GM18499 (cell line): ENCODE measurements around the gene LAMB1.

Source experiments
- ATAC-seq: cut with Tn5 transposase; IDR thresholded peaks from one replicate; pipeline ENCODE4 v1.9.1; 2021; ENCODE audit warnings: moderate number of reproducible peaks; ENCODE audit not compliant: insufficient read depth, unreplicated experiment

LAMB1 gene

DNA sequence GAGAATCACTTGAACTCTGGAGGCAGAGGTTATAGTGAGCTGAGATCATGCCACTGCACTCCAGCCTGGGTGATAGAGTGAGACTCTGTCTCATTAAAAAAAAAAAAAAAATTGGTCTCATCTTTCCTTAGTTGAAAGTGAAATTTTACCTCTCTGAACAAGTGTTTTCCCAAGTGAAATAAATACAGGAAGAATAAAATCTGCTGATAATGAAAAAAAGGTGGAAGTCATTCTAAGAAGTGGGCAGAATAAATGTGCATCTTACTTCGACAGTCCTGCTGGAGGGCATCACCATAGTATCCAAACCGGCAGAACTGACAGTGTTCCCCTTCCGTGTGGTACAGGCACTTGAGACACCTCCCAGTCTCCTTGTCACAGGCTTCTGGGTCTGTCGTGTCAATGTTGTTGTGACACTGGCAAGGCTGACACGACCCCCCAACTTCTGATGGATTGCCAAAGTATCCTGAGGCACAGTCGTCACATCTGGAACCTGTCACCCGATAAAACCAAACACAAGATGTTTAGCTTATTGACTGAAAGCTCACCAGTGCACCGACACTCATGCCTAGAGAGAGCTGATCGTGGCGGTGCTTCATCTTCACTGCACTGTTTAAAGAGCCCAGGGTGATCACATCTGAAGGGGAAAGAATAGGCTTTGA lies 49.6 kb downstream of the LAMB1 start:
- ATAC-seq = no peak

DNA sequence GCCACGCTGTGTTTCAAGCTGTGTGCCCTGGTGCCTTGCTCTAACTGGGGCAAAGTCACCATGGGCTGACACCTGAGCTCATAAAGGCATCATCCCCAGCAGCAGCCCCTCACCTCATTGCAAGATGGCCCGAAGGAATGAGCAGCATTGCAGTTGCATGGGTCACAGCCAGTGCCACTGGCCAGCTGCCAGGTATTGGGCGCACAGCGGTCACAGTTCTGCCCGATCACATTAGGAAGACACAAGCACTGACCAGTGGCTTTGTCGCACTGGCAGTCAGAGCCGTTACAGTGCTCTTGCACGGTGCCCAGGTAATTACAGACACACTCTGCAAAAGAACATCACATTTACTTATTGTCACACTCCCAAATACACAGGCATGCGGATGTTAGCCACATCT lies 51.1 kb downstream of the LAMB1 start:
- no peak for ATAC-seq

DNA sequence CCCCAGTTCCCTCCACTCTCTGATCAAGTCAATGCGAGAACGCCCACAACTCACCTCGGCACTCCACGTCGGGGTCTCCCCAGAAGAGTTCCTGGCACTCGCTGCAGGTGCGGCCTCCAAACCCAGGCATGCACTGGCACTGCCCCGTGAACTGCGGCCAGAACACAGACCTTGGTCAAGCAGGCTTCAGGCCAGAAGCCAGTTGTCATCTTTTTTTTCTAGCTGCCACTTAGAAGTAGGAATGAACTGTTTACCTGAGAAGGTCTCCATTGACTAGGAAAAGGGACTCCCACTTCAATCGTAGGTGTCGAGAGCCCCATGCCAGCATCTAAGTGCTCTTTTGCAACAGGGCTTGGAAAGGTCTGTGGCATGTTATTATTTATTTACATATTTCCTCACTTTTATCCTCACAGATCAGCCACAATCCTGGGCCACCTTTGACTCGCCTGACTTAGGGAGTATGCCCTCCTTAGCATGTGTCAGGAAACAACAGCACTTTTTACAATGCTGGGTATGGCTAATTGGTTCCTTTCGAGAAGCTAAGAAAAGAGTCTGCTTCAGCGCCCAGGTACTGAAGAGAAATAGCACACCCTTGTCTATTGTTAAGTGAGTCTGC lies 51.7 kb downstream of the LAMB1 start:
- ATAC-seq = no peak

DNA sequence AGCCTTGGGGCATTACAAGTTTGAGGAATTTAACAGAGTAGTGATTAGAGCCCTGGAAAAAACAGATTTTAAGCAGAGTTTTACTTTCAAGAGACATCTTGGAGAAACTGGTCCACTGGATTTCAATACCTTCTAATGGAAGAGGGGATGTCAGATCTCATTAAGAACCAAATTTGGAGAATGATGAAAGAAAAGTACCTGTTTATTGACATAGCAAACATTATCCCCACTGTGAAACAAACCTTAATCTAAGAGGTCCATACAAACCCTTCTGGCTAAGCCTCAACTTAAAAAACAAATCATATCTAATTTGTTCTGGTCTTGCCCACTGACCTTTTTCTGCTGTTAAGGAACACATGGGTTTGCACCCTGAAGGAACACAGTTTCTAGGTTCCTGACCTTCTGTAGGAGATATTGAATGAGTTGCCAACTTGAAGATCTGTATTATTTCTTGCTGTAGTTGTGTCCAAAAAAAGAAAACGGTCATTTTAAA lies 53.5 kb downstream of the LAMB1 start:
- ATAC-seq = no peak

DNA sequence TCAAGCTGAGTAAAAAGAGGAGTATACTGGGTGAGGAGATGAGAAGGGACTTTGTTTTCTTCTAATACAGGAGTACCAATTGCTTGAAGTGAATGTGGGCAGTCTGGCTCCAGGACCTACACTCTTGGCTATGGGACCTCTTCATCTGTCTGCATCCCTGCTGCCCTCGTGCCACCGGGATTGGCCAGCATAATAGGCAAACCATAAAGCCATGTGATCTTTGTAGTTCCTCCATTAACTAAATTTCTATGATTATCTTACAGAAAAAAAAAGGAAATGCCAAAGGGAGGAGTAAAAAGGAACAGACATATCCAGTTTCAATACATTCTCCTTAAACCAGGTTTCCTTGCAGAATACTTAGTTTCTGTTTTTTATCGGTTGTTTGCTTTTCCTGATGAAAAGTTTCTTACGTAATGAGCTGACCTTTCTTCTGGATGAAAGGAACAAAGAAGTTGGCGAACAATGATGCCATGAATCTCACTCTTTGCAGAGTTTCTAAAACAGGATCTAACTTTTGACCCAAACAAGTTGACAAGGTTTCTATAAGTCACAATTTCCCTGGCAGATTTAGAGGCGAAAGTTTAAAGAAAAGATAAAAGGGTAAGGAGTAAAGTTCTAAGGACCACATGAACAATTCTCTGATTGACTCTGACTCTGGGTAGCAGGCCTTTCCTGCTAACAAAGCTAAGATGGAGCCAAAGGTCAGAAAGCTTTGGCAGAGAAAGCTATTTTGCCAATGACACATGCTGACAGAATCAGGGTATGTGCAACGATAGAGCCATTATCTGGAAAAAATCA lies 54.1 kb downstream of the LAMB1 start:
- no peak for ATAC-seq

DNA sequence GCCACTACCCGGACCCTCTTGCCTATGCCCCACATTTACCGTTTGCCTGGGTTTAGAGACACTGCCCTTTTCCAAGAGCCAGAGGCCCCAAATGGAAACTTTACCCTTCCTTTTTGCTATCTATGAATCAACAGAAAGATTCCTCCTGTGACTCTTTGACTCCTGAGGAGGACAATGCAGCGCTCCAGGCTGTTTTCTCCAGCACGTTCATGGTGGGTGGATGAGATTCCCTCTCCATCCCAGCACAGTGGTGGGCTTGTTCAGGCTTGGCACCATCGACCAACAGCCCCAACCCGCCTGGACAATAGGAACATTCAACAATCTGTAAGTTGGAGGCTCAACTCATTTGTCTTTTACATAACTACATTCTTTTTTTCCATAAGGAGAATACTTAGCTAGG lies 56.1 kb downstream of the LAMB1 start:
- no peak for ATAC-seq

DNA sequence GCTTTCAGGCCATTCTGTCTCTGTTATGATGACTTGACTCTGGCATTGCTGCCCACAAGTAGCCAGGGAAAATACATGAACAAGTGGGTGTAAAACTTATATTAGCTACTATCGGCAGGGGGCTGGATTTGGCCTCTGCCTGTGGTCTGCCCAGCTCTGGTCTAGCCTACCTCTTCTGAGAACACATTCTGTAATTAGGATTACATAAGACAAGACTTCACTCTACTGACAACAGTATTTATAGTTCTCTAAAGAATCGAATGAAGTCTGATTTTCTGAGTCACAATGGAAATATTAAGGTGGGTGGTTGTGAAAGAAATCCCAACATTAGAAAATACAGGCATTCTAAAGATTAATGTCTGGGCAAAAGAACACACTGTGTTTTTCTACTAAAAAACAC lies 56.5 kb downstream of the LAMB1 start:
- no peak for ATAC-seq

DNA sequence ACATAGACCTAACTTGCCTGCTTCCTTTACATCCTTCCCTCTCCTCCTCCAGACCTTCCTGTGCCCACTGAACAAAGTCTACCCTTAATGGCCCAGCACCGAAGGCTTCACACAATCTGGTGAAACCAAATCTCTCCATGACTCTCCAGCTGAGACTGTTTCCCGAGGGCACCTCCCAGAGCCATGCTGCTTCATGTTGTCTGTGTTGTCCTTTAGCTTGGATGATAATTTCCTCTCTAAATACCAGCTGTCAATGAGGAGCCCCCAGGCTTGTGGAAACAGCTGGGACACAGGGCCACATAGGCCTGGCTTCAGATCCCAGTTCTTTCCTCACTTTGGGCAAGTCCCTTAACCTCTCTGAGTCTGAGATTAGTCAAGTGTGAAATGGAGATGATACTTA lies 57.6 kb downstream of the LAMB1 start:
- no peak for ATAC-seq

DNA sequence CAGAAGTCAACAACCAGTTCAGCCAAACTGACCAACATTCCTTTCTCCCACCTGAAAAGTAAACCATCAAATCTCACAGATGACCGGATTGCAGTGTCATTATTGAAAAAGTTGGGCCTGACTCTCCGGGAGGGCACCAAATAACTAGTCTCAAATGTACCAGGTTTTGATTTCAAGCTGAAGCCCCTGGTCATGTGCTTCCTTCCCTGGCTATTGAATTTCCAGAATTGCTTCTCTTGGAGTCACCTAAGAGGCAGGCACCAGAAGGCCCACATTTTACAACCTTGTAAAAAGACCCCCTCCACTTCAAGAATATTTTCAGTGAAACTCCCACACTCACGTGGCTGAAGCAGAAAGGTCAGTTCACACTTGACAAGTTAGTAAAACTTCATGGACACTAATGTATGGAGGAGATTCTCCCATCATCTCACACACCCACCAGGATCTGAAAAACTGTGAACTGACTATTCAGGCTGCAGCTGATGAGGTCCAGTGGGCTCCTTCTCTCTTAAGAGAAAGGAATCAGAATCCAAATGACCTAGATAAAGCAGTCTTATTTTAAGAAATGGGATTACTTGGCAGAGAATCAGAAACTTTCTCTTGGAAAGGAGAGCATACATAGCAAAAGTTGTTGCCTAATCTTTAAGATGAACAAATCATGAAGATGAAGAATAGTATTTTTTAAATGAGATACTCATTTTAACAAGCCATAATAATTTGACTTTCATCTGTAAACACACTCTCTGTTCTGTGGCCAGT lies 58.4 kb downstream of the LAMB1 start:
- ATAC-seq = no peak

DNA sequence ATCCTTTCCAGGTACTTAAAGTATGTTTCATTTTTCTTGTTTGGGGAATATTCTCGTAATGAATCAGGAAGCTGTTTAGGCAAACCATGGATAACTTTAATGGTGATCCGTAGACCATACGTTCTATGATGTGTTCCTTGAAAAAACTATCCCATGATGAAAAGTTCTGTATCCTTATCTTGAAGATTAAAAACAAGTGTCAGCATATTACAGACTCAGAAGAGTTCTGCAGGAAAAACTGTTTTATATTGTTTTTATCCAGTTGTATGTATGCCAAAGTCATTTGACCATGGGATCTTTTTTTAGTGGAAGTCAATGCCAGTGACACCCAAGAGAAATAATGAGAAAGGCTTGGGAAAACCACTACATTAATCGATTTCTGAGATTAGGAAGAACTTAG lies 59.9 kb downstream of the LAMB1 start:
- no peak for ATAC-seq

DNA sequence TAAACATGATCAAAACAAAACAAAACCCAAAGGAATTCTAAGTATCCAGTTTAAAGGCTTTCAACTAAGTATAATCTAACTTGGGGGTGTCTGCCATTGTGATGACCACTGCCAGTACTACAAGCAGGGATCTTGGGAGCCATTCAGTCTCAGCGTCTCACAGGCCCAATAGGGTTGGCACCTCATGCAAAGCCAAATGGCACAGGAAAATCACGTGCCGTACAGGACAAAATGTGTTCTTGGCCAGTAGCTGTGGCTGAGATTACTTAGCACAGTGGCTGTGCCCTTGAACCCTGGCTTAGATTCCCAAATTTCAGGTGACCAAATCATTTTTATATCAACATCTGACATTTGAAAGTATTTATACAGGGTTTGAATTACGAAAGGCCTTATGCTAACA lies 62.0 kb downstream of the LAMB1 start:
- no peak for ATAC-seq

DNA sequence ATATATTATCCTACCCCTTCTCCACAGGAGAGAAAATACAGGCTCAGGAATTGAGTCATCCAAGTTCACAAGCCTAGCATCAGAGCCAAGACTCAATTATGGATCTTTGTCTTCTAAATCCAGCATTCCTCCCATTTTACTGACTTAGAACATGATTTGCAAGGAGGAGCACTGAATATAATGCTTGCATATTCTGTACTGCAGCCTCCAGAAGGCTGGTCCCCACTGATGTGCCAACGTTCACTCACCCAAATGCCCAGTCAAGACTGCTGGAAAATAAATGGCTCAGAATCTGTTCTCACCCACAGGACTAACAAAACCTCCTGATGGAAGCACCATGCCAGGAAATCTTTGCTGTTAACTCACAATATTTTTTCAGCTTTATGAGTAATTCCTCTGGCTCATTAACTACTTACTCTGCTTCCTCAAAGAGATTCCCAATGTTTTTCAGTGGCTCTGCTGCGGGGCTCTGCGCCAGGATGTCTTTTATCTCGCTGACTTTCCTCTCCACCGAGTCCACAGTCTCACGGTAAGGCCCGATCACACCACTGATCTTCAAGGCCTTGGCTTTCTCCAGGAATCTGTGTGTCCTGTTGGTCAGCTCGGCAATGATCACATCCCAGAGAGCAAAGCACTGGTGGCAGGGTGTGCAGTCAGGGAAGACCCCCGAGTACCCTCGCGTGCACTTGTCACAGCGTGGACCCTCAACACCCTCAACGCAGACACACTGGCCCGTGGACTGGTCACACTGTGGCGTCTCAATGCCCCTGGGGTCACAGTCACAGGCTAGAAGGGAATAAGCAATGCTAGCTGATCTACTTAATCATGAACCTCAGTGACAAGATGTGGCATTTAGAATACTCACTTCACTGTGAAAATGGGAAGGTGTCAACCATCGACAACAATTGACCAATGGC lies 63.1 kb downstream of the LAMB1 start:
- ATAC-seq = no peak

DNA sequence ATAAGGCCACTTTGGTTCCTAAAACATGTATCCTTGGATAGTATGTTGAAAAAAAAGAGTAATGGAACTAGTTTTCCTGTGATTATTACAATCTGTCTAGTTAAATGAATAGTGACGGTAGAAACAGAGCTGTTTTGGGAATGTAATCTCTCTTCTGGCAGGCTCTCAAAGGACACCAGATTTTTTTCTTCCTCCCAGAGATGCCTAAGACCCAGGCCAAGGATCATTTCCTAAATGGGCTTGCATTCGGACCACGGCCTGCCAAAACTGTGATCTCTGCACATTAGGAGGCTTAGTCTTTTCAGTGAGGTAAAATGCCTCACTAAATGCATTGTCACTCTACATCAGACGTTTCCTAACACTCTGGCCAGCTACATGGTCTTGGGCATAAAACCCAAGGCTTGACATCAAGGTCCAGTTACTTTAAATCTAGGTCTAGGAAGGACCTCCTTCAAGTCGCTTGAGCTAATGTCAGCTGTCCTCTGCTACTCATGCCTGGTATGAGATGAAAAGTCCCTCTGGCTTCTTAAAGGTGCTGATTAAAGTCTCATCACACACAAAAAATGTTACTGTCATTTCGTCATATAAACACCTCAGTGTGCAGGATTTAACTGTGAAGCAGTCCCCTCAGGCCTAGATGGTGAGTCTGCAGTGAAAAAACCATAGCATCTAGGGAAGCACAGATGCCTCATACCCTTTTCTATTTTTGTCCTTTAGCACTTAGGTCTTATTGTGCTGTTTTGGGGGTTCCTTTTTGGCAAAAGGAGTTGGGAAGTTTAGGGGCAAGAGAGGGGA lies 64.3 kb downstream of the LAMB1 start:
- ATAC-seq = no peak

DNA sequence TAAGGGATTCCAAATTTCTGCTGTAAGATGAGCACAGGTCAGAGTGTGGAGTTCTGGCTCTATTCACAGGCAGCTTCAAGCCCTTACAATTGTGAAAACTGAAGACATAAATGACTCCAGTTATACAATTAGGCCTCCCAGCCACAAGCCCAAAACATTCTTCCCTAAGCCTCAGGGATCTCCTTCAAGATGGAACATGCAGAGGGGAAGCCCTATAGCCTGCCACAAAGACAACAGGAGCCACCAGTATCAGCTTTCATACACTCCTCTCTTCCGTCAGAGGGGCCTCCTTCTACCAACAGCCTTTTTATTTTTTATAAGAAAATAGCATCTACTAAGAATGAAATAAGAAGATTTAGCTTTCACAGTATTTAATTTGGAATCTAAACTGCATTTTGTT lies 65.4 kb downstream of the LAMB1 start:
- ATAC-seq = no peak

DNA sequence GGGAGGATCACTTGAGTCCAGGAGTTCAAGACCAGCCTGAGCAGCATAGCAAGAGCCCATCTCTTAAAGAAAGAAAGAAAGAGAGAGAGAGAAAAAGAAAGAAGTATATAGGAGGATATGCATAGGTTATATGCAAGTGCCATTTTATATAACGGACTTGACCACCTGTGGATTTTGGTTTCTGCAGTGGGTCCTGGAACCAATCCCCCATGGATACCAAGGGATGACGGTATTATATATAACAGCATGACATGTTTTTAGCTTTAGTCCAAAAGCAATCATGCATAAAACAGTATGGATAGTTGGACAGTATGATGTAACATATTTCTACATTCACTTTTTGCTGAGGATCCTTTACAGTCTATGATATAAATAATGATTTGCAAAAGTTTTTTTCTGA lies 66.6 kb downstream of the LAMB1 start:
- no peak for ATAC-seq

DNA sequence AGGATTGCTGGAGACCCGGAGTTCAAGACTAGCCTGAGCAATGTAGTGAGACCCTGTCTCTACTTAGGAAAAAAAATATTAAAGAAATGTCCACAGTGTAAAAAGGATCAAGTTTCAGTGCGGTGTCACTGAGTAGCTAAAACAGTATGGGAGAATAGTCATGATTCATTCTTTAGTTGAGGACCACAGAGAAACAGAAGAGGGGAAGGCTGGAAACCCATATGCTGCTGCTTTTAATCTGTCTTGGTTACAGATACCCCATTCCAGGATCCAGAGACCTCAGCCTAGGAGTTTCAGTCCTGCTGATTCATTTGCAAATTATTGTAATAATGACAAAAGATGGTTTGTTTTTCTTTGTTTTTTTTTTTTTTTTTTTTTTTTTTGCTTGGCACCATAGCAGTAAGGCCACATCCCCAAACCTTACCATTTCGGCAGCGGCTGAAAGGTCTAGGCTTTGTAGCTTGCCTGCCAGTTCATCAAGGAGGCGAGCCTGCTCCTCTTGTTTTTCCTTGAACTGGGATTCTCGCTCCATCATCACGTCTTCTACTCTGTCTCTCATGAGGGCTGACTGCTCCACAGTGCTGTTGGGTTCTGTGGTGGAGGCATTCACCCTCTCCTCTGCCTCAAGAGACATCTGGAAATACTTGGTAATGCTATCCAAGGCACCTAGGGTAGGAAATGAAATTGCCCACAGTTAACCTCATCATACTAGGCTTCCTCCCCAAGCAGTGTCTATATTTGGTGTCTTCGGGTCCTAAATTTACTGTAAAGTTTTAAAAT lies 67.8 kb downstream of the LAMB1 start:
- ATAC-seq = no peak

DNA sequence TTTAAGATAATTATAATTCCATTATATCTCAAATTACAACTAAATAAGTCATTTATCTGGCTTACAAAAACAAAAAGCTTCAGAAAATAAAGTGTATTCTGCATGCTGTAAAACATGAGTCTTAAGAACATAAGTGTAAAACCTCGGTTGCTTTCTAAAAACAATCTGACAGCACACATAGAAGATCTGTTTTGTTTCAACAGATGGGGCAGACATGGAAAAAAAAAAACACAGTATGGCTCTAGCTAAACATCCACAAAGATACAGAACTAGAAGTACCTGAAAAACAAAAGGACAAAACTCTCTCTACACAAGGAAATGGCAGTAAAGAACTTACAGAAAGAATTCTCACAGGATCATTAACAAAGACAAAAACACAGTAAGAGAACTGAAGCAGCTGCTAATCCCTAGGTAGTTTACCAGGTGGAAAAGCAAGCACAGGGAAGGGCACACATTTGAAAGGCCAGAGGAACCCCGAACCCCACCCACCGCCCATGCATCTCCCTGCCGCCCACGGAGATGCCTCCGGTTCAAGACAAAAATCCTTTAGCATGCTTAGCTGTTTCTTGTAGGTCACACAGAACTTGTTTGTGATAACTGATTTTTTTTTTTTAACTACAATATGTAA lies 69.5 kb downstream of the LAMB1 start:
- ATAC-seq = no peak

DNA sequence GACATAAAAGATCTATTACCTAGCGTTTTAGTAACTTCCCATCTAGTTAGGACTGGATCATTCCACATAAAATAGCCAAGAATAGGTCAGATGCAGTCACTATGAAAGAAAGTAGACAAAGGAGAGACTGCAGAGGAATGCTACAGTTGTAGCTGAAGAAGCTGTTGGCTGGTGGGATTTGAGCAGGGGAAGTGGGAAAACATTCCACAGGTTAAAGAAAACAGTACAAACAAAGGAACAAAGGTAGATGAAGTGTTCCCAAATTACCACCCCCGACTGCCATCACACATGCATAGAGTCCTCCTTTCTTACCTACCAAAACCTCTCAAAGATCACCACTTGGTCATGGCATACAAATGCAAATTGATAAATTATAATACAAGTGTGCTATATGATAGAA lies 70.2 kb downstream of the LAMB1 start:
- no peak for ATAC-seq
